K562 (cell line): Measurements from ENCODE around the gene NECTIN1. TPM values are rescaled to one million over a fixed set of nuclear protein-coding genes. Genes with fewer than 3 reads are reported as not detected.
A peak's percentile ranks its signal among the peaks of the same experiment; 100 is the strongest.

ENCODE experiments used
- FOXM1 ChIP-seq, 2 experiments: fragments of 450-650 bp in 1 of 2; sonication (generic) in 1 of 2; formaldehyde crosslinking in 1 of 2; IDR thresholded peaks; 2 replicates each; pipeline versions ENCODE4 v1.6.1 to v1.9.0; 2017 to 2022; ENCODE audit warnings: low read depth in 2 of 2, mild to moderate bottlenecking in 2 of 2, missing genetic modification reagents in 1 of 2, moderate library complexity in 1 of 2
- MAFF ChIP-seq: IDR thresholded peaks from 2 replicates; pipeline ENCODE4 v1.6.1; 2012; ENCODE audit warnings: low read length, improper control_type of control experiment
- MTF1 ChIP-seq: fragments of 250-450 bp; sonication (Bioruptor Pico); IDR thresholded peaks from 2 replicates; pipeline ENCODE4 v1.9.0; 2021; ENCODE audit warnings: moderate library complexity, mild to moderate bottlenecking, inconsistent platforms, borderline replicate concordance
- MYC ChIP-seq, 2 experiments: fragments of 250-450 bp in 1 of 2; sonication (Bioruptor Pico) in 1 of 2; IDR thresholded peaks; 2 replicates each; pipeline versions ENCODE4 v1.5.1 to v1.6.1; 2012 to 2021; ENCODE audit warnings: low read depth in 2 of 2, borderline replicate concordance in 1 of 2, improper control_type of control experiment in 1 of 2, low read length in 1 of 2, mild to moderate bottlenecking in 1 of 2, moderate library complexity in 1 of 2
- RBM17 ChIP-seq: fragments of 200-400 bp; formaldehyde crosslinking; IDR thresholded peaks from 2 replicates; pipeline ENCODE4 v1.6.1; 2017; ENCODE audit warnings: low read depth, mild to moderate bottlenecking, low read length, borderline replicate concordance
- SIN3B ChIP-seq: fragments of 450-650 bp; IDR thresholded peaks from 2 replicates; pipeline ENCODE4 v1.6.1; 2017; ENCODE audit warnings: low read depth, mild to moderate bottlenecking, moderate library complexity
- ZFP30 ChIP-seq: fragments of 250-450 bp; sonication (Bioruptor Pico); IDR thresholded peaks from 2 replicates; pipeline ENCODE4 v1.8.0; 2022; ENCODE audit warnings: moderate library complexity, mild to moderate bottlenecking, inconsistent platforms, borderline replicate concordance
- ZNF274 ChIP-seq: IDR thresholded peaks from 2 replicates; pipeline ENCODE4 v1.6.1; 2011; ENCODE audit warnings: low read depth, mild to moderate bottlenecking, low read length, moderate library complexity, borderline replicate concordance
- ZNF354B ChIP-seq: fragments of 250-450 bp; sonication (Bioruptor Pico); IDR thresholded peaks from 2 replicates; pipeline ENCODE4 v1.4.0; 2020
- polyA plus RNA-seq, 8 experiments: library from polyadenylated mRNA; depleted of rRNA in 4 of 8; stranded (reverse) in 5 of 8; unstranded in 3 of 8; fragments of >200 nt; fragmentation: Nextera tagmentation in 2 of 8; fragmentation: Illumina TruSeq in 1 of 8; extraction: Ambion mirVana in 2 of 8; extraction: Trizol in 1 of 8; gene quantifications; 2 replicates each; pipeline versions ENCODE4 v1.2.1 to v1.2.3, GENCODE V29; 2011 to 2014; ENCODE audit warnings: inconsistent platforms in 1 of 8, missing spikeins in 1 of 8
- total RNA-seq, 7 experiments: library from RNA; depleted of rRNA in 6 of 7; stranded (reverse); fragments of >200 nt in 6 of 7; fragmentation: Illumina TruSeq in 2 of 7; extraction: Trizol in 2 of 7; gene quantifications; 2 replicates each; pipeline versions ENCODE4 v1.2.1 to v1.2.3, GENCODE V29; 2011 to 2021; ENCODE audit warnings: low replicate concordance in 1 of 7
- TF ChIP-seq, protein P1 (sequence below): fragments of 200-600 bp; sonication (generic); IDR thresholded peaks from one replicate; pipeline ENCODE4 v1.6.1; 2012; ENCODE audit warnings: mild to moderate bottlenecking, low read depth, low read length, inconsistent platforms
- TF ChIP-seq, protein P2 (sequence below): sonication (generic); formaldehyde crosslinking; IDR thresholded peaks from 2 replicates; pipeline ENCODE4 v1.8.1; 2022; ENCODE audit warnings: missing genetic modification reagents
- TF ChIP-seq, protein P3 (sequence below): fragments of 250-450 bp; sonication (Bioruptor Pico); IDR thresholded peaks from 2 replicates; pipeline ENCODE4 v1.5.0; 2022; ENCODE audit warnings: mild to moderate bottlenecking

Gene NECTIN1
- total and polyA plus RNA-seq, 9 of the 15 experiments (the other 6 are each of a cell fraction or from before 2014, with no cell fraction given): 0.09 to 0.53 (median 0.23) TPM; not detected in 2

DNA sequence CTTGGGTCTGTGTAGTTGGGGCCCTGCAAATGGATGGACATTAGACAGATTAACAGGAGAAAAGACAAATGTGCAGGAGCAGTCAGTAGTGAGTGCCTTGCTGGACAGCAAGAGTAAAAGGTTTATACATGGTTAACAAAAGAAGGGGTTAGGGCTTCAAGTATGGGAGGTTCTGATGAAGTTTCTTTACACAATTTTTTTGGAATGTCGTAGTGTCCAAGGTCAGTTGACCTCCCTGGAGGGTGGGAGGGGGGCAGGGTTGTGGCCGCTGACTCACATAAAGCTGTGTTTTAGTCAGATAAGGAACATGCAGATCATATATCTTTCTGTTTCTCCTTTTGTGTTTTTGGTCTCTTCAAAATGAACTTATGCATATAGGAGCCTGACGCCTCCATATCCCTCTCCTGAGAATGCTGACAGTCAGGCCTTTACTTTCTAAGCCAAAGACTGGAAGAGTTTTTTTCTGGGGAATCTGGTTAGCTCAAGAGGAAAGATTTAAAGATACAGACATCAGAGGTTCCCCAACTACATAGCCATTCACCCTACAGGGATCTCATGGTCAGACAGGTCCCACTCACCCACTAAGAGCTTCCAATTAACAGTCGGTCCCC lies 134.3 kb downstream of the NECTIN1 start (continued):
- TF ChIP-seq, protein P1, sequence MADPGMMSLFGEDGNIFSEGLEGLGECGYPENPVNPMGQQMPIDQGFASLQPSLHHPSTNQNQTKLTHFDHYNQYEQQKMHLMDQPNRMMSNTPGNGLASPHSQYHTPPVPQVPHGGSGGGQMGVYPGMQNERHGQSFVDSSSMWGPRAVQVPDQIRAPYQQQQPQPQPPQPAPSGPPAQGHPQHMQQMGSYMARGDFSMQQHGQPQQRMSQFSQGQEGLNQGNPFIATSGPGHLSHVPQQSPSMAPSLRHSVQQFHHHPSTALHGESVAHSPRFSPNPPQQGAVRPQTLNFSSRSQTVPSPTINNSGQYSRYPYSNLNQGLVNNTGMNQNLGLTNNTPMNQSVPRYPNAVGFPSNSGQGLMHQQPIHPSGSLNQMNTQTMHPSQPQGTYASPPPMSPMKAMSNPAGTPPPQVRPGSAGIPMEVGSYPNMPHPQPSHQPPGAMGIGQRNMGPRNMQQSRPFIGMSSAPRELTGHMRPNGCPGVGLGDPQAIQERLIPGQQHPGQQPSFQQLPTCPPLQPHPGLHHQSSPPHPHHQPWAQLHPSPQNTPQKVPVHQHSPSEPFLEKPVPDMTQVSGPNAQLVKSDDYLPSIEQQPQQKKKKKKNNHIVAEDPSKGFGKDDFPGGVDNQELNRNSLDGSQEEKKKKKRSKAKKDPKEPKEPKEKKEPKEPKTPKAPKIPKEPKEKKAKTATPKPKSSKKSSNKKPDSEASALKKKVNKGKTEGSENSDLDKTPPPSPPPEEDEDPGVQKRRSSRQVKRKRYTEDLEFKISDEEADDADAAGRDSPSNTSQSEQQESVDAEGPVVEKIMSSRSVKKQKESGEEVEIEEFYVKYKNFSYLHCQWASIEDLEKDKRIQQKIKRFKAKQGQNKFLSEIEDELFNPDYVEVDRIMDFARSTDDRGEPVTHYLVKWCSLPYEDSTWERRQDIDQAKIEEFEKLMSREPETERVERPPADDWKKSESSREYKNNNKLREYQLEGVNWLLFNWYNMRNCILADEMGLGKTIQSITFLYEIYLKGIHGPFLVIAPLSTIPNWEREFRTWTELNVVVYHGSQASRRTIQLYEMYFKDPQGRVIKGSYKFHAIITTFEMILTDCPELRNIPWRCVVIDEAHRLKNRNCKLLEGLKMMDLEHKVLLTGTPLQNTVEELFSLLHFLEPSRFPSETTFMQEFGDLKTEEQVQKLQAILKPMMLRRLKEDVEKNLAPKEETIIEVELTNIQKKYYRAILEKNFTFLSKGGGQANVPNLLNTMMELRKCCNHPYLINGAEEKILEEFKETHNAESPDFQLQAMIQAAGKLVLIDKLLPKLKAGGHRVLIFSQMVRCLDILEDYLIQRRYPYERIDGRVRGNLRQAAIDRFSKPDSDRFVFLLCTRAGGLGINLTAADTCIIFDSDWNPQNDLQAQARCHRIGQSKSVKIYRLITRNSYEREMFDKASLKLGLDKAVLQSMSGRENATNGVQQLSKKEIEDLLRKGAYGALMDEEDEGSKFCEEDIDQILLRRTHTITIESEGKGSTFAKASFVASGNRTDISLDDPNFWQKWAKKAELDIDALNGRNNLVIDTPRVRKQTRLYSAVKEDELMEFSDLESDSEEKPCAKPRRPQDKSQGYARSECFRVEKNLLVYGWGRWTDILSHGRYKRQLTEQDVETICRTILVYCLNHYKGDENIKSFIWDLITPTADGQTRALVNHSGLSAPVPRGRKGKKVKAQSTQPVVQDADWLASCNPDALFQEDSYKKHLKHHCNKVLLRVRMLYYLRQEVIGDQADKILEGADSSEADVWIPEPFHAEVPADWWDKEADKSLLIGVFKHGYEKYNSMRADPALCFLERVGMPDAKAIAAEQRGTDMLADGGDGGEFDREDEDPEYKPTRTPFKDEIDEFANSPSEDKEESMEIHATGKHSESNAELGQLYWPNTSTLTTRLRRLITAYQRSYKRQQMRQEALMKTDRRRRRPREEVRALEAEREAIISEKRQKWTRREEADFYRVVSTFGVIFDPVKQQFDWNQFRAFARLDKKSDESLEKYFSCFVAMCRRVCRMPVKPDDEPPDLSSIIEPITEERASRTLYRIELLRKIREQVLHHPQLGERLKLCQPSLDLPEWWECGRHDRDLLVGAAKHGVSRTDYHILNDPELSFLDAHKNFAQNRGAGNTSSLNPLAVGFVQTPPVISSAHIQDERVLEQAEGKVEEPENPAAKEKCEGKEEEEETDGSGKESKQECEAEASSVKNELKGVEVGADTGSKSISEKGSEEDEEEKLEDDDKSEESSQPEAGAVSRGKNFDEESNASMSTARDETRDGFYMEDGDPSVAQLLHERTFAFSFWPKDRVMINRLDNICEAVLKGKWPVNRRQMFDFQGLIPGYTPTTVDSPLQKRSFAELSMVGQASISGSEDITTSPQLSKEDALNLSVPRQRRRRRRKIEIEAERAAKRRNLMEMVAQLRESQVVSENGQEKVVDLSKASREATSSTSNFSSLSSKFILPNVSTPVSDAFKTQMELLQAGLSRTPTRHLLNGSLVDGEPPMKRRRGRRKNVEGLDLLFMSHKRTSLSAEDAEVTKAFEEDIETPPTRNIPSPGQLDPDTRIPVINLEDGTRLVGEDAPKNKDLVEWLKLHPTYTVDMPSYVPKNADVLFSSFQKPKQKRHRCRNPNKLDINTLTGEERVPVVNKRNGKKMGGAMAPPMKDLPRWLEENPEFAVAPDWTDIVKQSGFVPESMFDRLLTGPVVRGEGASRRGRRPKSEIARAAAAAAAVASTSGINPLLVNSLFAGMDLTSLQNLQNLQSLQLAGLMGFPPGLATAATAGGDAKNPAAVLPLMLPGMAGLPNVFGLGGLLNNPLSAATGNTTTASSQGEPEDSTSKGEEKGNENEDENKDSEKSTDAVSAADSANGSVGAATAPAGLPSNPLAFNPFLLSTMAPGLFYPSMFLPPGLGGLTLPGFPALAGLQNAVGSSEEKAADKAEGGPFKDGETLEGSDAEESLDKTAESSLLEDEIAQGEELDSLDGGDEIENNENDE: no peak
- TF ChIP-seq ZNF274 (no peak), RBM17 (no peak), MYC (IDR thresholded peaks at IDR 0.05; ENCODE audit: low read depth, low read length) (no peak), MYC (CRISPR knock-in tag; IDR thresholded peaks at IDR 0.05; ENCODE audit: borderline replicate concordance, low read depth) (no peak), MTF1 (CRISPR knock-in tag) (no peak), SIN3B (no peak), MAFF (peak; percentile 42; the same call in 1 of the 2 replicates), ZFP30 (CRISPR knock-in tag) (no peak), FOXM1 (IDR thresholded peaks at IDR 0.05; ENCODE audit: low read depth) (peak; percentile 68), FOXM1 (CRISPR knock-in tag; IDR thresholded peaks at IDR 0.05; ENCODE audit: low read depth) (no peak), ZNF354B (CRISPR knock-in tag) (no peak)
- TF ChIP-seq, protein P2, sequence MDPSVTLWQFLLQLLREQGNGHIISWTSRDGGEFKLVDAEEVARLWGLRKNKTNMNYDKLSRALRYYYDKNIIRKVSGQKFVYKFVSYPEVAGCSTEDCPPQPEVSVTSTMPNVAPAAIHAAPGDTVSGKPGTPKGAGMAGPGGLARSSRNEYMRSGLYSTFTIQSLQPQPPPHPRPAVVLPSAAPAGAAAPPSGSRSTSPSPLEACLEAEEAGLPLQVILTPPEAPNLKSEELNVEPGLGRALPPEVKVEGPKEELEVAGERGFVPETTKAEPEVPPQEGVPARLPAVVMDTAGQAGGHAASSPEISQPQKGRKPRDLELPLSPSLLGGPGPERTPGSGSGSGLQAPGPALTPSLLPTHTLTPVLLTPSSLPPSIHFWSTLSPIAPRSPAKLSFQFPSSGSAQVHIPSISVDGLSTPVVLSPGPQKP (CRISPR knock-in tag): no peak
- TF ChIP-seq, protein P3, sequence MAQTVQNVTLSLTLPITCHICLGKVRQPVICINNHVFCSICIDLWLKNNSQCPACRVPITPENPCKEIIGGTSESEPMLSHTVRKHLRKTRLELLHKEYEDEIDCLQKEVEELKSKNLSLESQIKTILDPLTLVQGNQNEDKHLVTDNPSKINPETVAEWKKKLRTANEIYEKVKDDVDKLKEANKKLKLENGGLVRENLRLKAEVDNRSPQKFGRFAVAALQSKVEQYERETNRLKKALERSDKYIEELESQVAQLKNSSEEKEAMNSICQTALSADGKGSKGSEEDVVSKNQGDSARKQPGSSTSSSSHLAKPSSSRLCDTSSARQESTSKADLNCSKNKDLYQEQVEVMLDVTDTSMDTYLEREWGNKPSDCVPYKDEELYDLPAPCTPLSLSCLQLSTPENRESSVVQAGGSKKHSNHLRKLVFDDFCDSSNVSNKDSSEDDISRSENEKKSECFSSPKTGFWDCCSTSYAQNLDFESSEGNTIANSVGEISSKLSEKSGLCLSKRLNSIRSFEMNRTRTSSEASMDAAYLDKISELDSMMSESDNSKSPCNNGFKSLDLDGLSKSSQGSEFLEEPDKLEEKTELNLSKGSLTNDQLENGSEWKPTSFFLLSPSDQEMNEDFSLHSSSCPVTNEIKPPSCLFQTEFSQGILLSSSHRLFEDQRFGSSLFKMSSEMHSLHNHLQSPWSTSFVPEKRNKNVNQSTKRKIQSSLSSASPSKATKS (CRISPR knock-in tag): no peak
